Fibroblast of villous mesenchyme (primary cell): ENCODE measurements around the gene GIMAP1. TPM values are rescaled to one million over a fixed set of nuclear protein-coding genes. Genes with fewer than 3 reads are reported as not detected.

Experiments used
- DNase-seq: peaks from one replicate; pipeline ENCODE4 v3.0.0-alpha.2; 2010; ENCODE audit warnings: low read depth
- H3K4me3 ChIP-seq: 2 replicates; pipeline ENCODE4 v1.5.1; 2011; ENCODE audit warnings: low read depth, mild to moderate bottlenecking, low read length
- CTCF ChIP-seq: IDR thresholded peaks from 2 replicates; pipeline ENCODE4 v1.5.1; 2012; ENCODE audit warnings: low read depth, mild to moderate bottlenecking, low read length; ENCODE audit not compliant: insufficient read depth
- total RNA-seq: library from RNA; depleted of rRNA; stranded (reverse); fragments of >200 nt; gene quantifications from 2 replicates; pipeline ENCODE4 v1.2.3, GENCODE V29; 2012

Gene GIMAP1
- total RNA-seq, 1 donor, result not detected

- no peak for TF ChIP-seq CTCF
- no peak for DNase-seq
- H3K4me3 ChIP-seq, result no peak overlapping the region
Observed at GRCh38 chr7:150723467-150723866, 7.1 kb downstream of the GIMAP1 start.

GRCh38 chr7:150727381-150727780 lies 11.0 kb downstream of the GIMAP1 start:
- H3K4me3 ChIP-seq, result no peak overlapping the region
- no peak for TF ChIP-seq CTCF
- no peak for DNase-seq

DNA sequence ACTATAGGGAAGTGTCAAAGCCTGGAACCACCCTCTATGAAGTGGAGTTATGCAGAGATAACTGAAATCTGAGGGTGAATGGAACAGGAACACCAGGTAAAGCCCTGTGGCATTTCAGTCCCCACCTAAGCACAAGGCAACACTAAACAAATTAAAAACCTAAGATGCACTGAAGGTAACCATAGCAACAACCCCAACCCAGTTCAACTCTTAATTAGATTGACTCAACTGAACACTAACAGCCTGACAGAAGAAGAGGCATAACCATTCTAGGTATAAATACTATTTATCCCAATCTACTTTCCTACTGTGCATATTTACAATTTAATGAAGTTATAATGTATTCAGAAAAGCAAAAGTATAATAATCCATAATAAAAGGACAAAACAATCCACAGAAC lies 11.6 kb downstream of the GIMAP1 start:
- DNase-seq, result no peak
- H3K4me3 ChIP-seq, result no peak overlapping the region
- TF ChIP-seq CTCF, result no peak

DNA sequence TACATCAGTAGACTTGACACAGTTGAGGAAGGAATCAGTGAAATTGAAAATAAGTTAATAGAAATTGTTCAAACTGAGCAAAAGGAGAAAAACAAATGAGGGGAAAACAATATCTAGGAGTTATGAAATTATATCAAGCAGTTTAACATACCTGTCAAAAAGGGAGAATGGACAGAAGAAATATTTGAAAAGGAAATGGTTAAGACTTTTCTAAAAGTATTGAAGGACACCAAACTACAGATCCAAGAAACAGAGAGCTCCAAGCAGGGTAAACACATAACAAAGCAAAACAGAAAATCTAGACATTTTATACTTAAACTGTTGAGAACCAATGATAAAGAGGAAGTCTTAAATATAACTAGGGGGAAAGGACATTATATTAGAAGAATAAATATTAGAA lies 12.2 kb downstream of the GIMAP1 start:
- no peak for DNase-seq
- TF ChIP-seq CTCF, result no peak
- H3K4me3 ChIP-seq, result no peak overlapping the region

DNA sequence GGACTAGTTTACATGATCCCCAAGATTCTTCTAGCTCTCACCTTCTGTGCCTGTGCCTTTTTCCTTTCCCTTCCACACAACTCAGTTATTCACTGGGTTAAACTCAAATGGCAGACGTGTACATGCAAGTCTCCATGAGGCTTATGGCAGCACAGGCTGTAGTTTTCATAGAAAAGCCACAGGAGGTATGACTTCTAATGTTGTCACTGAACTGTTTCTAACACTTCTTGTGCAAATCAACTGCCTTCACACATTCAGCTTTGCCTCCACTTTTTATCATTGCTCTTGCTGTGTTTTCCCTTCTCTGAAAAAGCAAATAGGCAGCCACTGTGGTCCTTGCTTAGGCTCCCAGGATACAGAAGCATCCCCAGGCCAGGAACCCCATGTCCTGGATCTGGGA lies 15.5 kb downstream of the GIMAP1 start:
- H3K4me3 ChIP-seq, result no peak overlapping the region
- TF ChIP-seq CTCF, result no peak
- no peak for DNase-seq

- no peak overlapping the region for H3K4me3 ChIP-seq
- TF ChIP-seq CTCF, result no peak
- DNase-seq, result no peak
Observed at GRCh38 chr7:150732786-150733481, 16.5 kb downstream of the GIMAP1 start.

GRCh38 chr7:150733482-150734095 lies 17.2 kb downstream of the GIMAP1 start:
- H3K4me3 ChIP-seq, result no peak overlapping the region
- no peak for DNase-seq
- TF ChIP-seq CTCF, result no peak
